Neural progenitor cell (in vitro differentiated cells): ENCODE data around the gene ZNF408. TPM values are rescaled to one million over a fixed set of nuclear protein-coding genes. Genes with fewer than 3 reads are reported as not detected.

Experiments used
- DNase-seq: peaks from one replicate; pipeline ENCODE4 v3.0.0-alpha.2; 2016; ENCODE audit warnings: low spot score
- H2AFZ ChIP-seq: fragments of 200-600 bp; sonication (generic); replicated peaks from 2 replicates; pipeline ENCODE4 v1.6.1; 2016; ENCODE audit warnings: antibody characterized with exemption
- H3F3A ChIP-seq: fragments of 200-600 bp; sonication (generic); 2 replicates; pipeline ENCODE4 v1.6.1; 2016; ENCODE audit warnings: antibody characterized with exemption, low read depth
- H3K27ac ChIP-seq: fragments of 200-600 bp; sonication (generic); 2 replicates; pipeline ENCODE4 v1.5.1; 2016; ENCODE audit warnings: mild to moderate bottlenecking
- H3K27me3 ChIP-seq: fragments of 200-600 bp; sonication (generic); 2 replicates; pipeline ENCODE4 v1.6.1; 2016; ENCODE audit warnings: mild to moderate bottlenecking, moderate library complexity
- H3K36me3 ChIP-seq: fragments of 200-600 bp; sonication (generic); 2 replicates; pipeline ENCODE4 v1.5.1; 2016
- H3K4me1 ChIP-seq: fragments of 200-600 bp; sonication (generic); 2 replicates; pipeline ENCODE4 v1.6.1; 2016; ENCODE audit warnings: mixed run types
- H3K4me2 ChIP-seq: fragments of 200-600 bp; sonication (generic); 2 replicates; pipeline ENCODE4 v1.6.1; 2016
- H3K4me3 ChIP-seq: fragments of 200-600 bp; sonication (generic); 2 replicates; pipeline ENCODE4 v1.5.1; 2016
- H3K79me2 ChIP-seq: fragments of 200-600 bp; sonication (generic); 2 replicates; pipeline ENCODE4 v1.6.1; 2016; ENCODE audit warnings: low read depth
- H3K9ac ChIP-seq: fragments of 200-600 bp; sonication (generic); 2 replicates; pipeline ENCODE4 v1.6.1; 2016
- H3K9me3 ChIP-seq: fragments of 200-600 bp; sonication (generic); 2 replicates; pipeline ENCODE4 v1.5.1; 2016; ENCODE audit warnings: low read depth
- H4K20me1 ChIP-seq: fragments of 200-600 bp; sonication (generic); 2 replicates; pipeline ENCODE4 v1.6.1; 2016; ENCODE audit warnings: low read depth
- H3K27ac Mint-ChIP-seq: 3 replicates; pipeline ENCODE4 v1.8.0; 2021; ENCODE audit warnings: mixed read lengths
- H3K27me3 Mint-ChIP-seq: 2 replicates; pipeline ENCODE4 v1.8.0; 2022; ENCODE audit warnings: low read depth, mild to moderate bottlenecking, inconsistent platforms, moderate library complexity, mixed read lengths; ENCODE audit not compliant: insufficient read depth
- H3K36me3 Mint-ChIP-seq: 3 replicates; pipeline ENCODE4 v1.8.0; 2021; ENCODE audit warnings: mixed read lengths
- H3K4me1 Mint-ChIP-seq: 3 replicates; pipeline ENCODE4 v1.8.0; 2021; ENCODE audit warnings: mixed read lengths
- H3K4me3 Mint-ChIP-seq: 3 replicates; pipeline ENCODE4 v1.8.0; 2021; ENCODE audit warnings: mild to moderate bottlenecking, moderate library complexity, mixed read lengths
- H3K9me3 Mint-ChIP-seq: 3 replicates; pipeline ENCODE4 v1.8.0; 2020; ENCODE audit warnings: mixed read lengths
- EZH2 ChIP-seq: fragments of 200-600 bp; sonication (generic); IDR thresholded peaks from 2 replicates; pipeline ENCODE4 v1.6.1; 2017; ENCODE audit warnings: antibody characterized with exemption, mild to moderate bottlenecking, moderate library complexity
- EZH2phosphoT487 ChIP-seq: fragments of 200-600 bp; sonication (generic); IDR thresholded peaks from 2 replicates; pipeline ENCODE4 v1.6.1; 2017; ENCODE audit warnings: antibody characterized with exemption
- total RNA-seq: library from RNA; depleted of rRNA; stranded (reverse); fragments of >200 nt; gene quantifications from 2 replicates; pipeline ENCODE4 v1.2.3, GENCODE V29; 2015; ENCODE audit warnings: low replicate concordance
- TF ChIP-seq, protein P1 (sequence below): fragments of 200-600 bp; sonication (generic); IDR thresholded peaks from 2 replicates; pipeline ENCODE4 v1.5.1; 2017; ENCODE audit warnings: antibody characterized with exemption, mild to moderate bottlenecking

Gene ZNF408
- total RNA-seq, 1 donor from 2014 or later, result 2.8 TPM

DNA sequence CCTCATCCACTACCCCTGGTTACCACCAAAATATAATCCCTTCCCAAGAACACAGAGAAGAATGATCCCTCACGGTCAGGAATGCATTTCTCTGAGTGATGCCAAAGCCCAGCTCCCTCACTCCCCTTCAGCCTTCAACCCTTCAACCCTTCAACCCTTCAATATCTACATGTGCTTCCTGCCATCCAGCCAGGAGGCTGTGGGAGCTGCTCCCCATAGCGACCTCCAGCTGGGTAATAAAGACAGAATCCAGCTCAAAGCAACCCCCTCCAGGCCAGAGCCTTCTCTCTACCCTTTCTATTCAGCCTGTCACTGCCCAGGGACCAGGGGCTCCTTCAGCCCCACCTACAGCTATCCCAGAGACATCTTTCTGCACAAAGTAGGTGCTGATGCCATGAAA, 3.1 kb upstream of the ZNF408 start:
- Histone ChIP-seq H2AFZ (no peak overlapping the region), H3K79me2 (peaks cover 34% of the 10 kb centered on the region), H3K4me3 (no peak overlapping the region), H3K36me3 (no peaks in the 10 kb centered on the region), H3K4me1 (peaks cover 5% of the 10 kb centered on the region), H3F3A (peaks cover 9% of the 10 kb centered on the region), H3K4me2 (no peak overlapping the region), H3K9ac (peak overlapping the region; percentile 5), H4K20me1 (no peaks in the 10 kb centered on the region), H3K27me3 (no peaks in the 10 kb centered on the region), H3K27ac (no peak overlapping the region), H3K9me3 (no peaks in the 10 kb centered on the region)
- H3K4me3 Mint-ChIP-seq, result peak overlapping the region; percentile 21
- peak overlapping the region; percentile 90 for H3K27ac Mint-ChIP-seq
- no peaks in the 10 kb centered on the region for H3K9me3 Mint-ChIP-seq
- no peak for TF ChIP-seq EZH2phosphoT487
- DNase-seq, result no peak
- H3K36me3 Mint-ChIP-seq, result peaks cover 5% of the 10 kb centered on the region
- peaks cover 39% of the 10 kb centered on the region for H3K4me1 Mint-ChIP-seq
- H3K27me3 Mint-ChIP-seq, result peaks cover 10% of the 10 kb centered on the region

DNA sequence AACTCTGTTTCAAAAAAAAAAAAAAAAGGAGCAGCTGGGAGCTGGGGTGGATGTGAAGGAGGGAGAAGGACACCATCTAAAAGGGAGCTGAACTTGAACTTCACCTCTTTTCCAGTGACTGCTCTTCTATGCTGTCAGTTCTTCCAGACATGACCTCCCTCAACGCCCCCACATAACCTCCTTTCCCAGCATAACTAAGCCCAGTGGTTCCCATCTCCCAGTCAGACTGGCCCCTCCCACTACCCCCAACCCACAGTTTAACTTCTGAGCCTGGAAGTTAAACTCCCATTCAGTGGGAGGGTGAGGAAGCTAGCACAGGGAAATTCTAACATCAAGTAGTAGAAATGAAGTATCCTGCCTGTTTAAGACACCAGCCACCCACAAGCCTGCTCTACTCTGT, 2.2 kb upstream of the ZNF408 start:
- H3K36me3 ChIP-seq, result no peaks in the 10 kb centered on the region
- H3F3A ChIP-seq, result peaks cover 9% of the 10 kb centered on the region
- TF ChIP-seq EZH2phosphoT487 (no peak), EZH2 (no peak)
- TF ChIP-seq, protein P1, sequence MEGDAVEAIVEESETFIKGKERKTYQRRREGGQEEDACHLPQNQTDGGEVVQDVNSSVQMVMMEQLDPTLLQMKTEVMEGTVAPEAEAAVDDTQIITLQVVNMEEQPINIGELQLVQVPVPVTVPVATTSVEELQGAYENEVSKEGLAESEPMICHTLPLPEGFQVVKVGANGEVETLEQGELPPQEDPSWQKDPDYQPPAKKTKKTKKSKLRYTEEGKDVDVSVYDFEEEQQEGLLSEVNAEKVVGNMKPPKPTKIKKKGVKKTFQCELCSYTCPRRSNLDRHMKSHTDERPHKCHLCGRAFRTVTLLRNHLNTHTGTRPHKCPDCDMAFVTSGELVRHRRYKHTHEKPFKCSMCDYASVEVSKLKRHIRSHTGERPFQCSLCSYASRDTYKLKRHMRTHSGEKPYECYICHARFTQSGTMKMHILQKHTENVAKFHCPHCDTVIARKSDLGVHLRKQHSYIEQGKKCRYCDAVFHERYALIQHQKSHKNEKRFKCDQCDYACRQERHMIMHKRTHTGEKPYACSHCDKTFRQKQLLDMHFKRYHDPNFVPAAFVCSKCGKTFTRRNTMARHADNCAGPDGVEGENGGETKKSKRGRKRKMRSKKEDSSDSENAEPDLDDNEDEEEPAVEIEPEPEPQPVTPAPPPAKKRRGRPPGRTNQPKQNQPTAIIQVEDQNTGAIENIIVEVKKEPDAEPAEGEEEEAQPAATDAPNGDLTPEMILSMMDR, result no peak
- H3K4me3 ChIP-seq, result no peak overlapping the region
- no peak overlapping the region for H3K9ac ChIP-seq
- no peak overlapping the region for H3K27ac ChIP-seq
- no peaks in the 10 kb centered on the region for H4K20me1 ChIP-seq
- Mint-ChIP-seq H3K27ac (no peak overlapping the region), H3K4me3 (peak overlapping the region; percentile 99), H3K4me1 (peaks cover 39% of the 10 kb centered on the region), H3K9me3 (no peaks in the 10 kb centered on the region), H3K36me3 (peaks cover 6% of the 10 kb centered on the region), H3K27me3 (peaks cover 10% of the 10 kb centered on the region)
- peaks cover 38% of the 10 kb centered on the region for H3K79me2 ChIP-seq
- H3K27me3 ChIP-seq, result no peaks in the 10 kb centered on the region
- no peak for DNase-seq
- H3K4me2 ChIP-seq, result no peak overlapping the region
- H3K4me1 ChIP-seq, result peaks cover 5% of the 10 kb centered on the region
- no peaks in the 10 kb centered on the region for H3K9me3 ChIP-seq
- no peak overlapping the region for H2AFZ ChIP-seq

DNA sequence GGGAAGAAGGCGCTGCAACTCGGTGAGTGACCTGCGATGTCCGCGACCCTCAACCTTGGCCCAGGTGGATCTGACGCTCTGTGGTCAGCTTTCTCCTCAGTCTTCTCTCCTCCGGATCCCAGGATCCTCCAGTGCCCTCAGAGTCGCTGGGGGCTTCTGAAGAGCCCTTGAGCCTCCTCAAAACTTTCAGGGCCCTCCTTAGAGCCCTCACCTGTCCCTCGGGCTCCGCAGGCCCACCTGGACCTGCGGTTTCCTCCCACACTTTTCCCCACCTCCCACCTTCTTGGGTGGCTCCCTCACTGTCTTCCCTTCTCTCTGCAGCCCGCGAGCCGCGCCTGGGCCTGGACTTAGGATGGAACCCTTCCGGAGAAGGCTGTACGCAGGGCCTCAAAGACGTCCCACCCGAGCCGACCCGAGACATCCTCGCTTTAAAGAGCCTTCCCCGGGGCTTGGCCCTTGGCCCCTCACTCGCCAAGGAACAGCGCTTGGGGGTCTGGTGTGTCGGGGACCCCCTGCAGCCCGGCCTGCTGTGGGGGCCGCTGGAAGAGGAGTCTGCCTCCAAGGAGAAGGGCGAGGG, 335 bp downstream of the ZNF408 start:
- Mint-ChIP-seq H3K4me3 (peak overlapping the region; percentile 99), H3K4me1 (peaks cover 37% of the 10 kb centered on the region), H3K9me3 (no peaks in the 10 kb centered on the region), H3K27ac (peak overlapping the region; percentile 100), H3K27me3 (peaks cover 10% of the 10 kb centered on the region), H3K36me3 (peaks cover 10% of the 10 kb centered on the region)
- peak overlapping the region; percentile 81 for H3K4me2 ChIP-seq
- peak overlapping the region; percentile 90 for H3K4me3 ChIP-seq
- peaks cover 9% of the 10 kb centered on the region for H3F3A ChIP-seq
- H3K27me3 ChIP-seq, result no peaks in the 10 kb centered on the region
- H4K20me1 ChIP-seq, result no peaks in the 10 kb centered on the region
- H3K4me1 ChIP-seq, result peaks cover 5% of the 10 kb centered on the region
- H3K9me3 ChIP-seq, result no peaks in the 10 kb centered on the region
- peak; percentile 44 for DNase-seq
- H3K9ac ChIP-seq, result peak overlapping the region; percentile 98
- H3K27ac ChIP-seq, result peak overlapping the region; percentile 98
- TF ChIP-seq, protein P1, result no peak
- peak; percentile 8 for TF ChIP-seq EZH2
- H2AFZ ChIP-seq, result peak overlapping the region; percentile 100
- H3K36me3 ChIP-seq, result no peaks in the 10 kb centered on the region
- H3K79me2 ChIP-seq, result peaks cover 38% of the 10 kb centered on the region

DNA sequence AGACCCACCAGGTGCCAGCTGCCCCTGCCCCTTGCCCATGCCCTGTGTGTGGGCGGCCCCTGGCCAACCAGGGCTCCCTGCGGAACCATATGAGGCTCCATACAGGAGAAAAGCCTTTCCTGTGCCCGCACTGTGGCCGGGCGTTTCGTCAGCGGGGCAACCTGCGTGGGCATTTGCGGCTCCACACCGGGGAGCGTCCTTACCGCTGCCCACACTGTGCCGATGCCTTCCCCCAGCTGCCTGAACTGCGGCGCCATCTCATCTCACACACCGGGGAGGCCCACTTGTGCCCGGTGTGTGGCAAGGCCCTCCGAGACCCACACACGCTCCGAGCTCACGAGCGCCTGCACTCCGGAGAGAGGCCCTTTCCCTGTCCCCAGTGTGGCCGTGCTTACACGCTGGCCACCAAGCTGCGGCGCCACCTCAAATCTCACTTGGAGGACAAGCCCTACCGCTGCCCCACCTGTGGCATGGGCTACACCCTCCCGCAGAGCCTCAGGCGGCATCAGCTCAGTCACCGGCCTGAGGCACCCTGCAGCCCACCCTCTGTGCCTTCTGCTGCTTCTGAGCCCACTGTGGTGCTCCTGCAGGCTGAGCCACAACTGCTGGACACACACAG, 4.3 kb downstream of the ZNF408 start:
- Histone ChIP-seq H2AFZ (no peak overlapping the region), H3K27me3 (no peaks in the 10 kb centered on the region), H4K20me1 (no peaks in the 10 kb centered on the region), H3F3A (peaks cover 2% of the 10 kb centered on the region), H3K79me2 (peaks cover 22% of the 10 kb centered on the region), H3K27ac (no peak overlapping the region), H3K9me3 (no peaks in the 10 kb centered on the region), H3K4me2 (no peak overlapping the region), H3K36me3 (no peaks in the 10 kb centered on the region), H3K4me1 (peaks cover 5% of the 10 kb centered on the region), H3K9ac (no peak overlapping the region), H3K4me3 (no peak overlapping the region)
- H3K36me3 Mint-ChIP-seq, result peaks cover 10% of the 10 kb centered on the region
- no peak overlapping the region for H3K27ac Mint-ChIP-seq
- H3K4me3 Mint-ChIP-seq, result no peak overlapping the region
- TF ChIP-seq, protein P1, result no peak
- TF ChIP-seq EZH2phosphoT487 (no peak), EZH2 (no peak)
- no peaks in the 10 kb centered on the region for H3K9me3 Mint-ChIP-seq
- peaks cover 16% of the 10 kb centered on the region for H3K4me1 Mint-ChIP-seq
- peaks cover 7% of the 10 kb centered on the region for H3K27me3 Mint-ChIP-seq
- no peak for DNase-seq
